MCF 10A (cell line): Measurements from ENCODE around the gene MLLT10. TPM values are rescaled to one million over a fixed set of nuclear protein-coding genes. Genes with fewer than 3 reads are reported as not detected.

Source experiments
- BruUV-seq: library from RNA; stranded (reverse); fragments of 400-500 nt; replicated peaks from 2 replicates; lab custom pipeline; 2021; lab: Mats Ljungman, UMichigan
- CTCF ChIA-PET: fragments of 300-600 bp; sonication (Branson Sonifier 250); formaldehyde crosslinking; extraction: SDS; loops from one replicate; lab custom pipeline; 2021; ENCODE audit warnings: antibody characterized with exemption, inconsistent platforms; lab: Yijun Ruan, JAX
- POLR2A ChIA-PET: fragments of 300-600, 350-650 bp; sonication (Branson Sonifier 250); formaldehyde crosslinking; extraction: SDS; loops from one replicate; lab custom pipeline; 2020; ENCODE audit warnings: antibody characterized with exemption, inconsistent platforms; lab: Yijun Ruan, JAX
- DNase-seq: peaks from one replicate; pipeline ENCODE4 v3.0.0-alpha.2; 2018; ENCODE audit not compliant: unreplicated experiment
- H3K27ac Mint-ChIP-seq: one replicate; pipeline ENCODE4 v1.8.0; 2022; ENCODE audit warnings: mild to moderate bottlenecking, low read depth, mixed read lengths; ENCODE audit not compliant: unreplicated experiment
- H3K27me3 Mint-ChIP-seq: one replicate; pipeline ENCODE4 v1.8.0; 2022; ENCODE audit warnings: mixed read lengths; ENCODE audit not compliant: insufficient read depth, unreplicated experiment
- H3K36me3 Mint-ChIP-seq: one replicate; pipeline ENCODE4 v1.8.0; 2022; ENCODE audit warnings: mild to moderate bottlenecking, moderate library complexity, mixed read lengths; ENCODE audit not compliant: insufficient read depth, unreplicated experiment
- H3K4me1 Mint-ChIP-seq: one replicate; pipeline ENCODE4 v1.8.0; 2022; ENCODE audit warnings: mixed read lengths; ENCODE audit not compliant: insufficient read depth, unreplicated experiment
- H3K4me3 Mint-ChIP-seq: one replicate; pipeline ENCODE4 v1.8.0; 2022; ENCODE audit warnings: mild to moderate bottlenecking, moderate library complexity, mixed read lengths; ENCODE audit not compliant: unreplicated experiment
- H3K9me3 Mint-ChIP-seq: one replicate; pipeline ENCODE4 v1.8.0; 2022; ENCODE audit warnings: mixed read lengths; ENCODE audit not compliant: unreplicated experiment
- CTCF ChIP-seq: fragments of 200-600 bp; IDR thresholded peaks from one replicate; pipeline ENCODE4 v1.8.0; 2022; ENCODE audit warnings: antibody characterized with exemption, mild to moderate bottlenecking; ENCODE audit not compliant: unreplicated experiment
- intact Hi-C: fragments of 100-400 bp; cut with micrococcal nuclease; formaldehyde crosslinking; loops from 2 replicates; pipeline ENCODE4 v1.14.1; 2022
- total RNA-seq: library from RNA; stranded (reverse); gene quantifications from 2 replicates; pipeline ENCODE4 v1.2.3, GENCODE V29; 2022

The MLLT10 gene
- total RNA-seq, 1 experiment from 2014 or later, result 47.5 TPM

GRCh38 chr10:21728618-21729017 lies 194.6 kb downstream of the MLLT10 start:
- no peak for TF ChIP-seq CTCF
- ChIA-PET CTCF (interaction anchor here (0.5 kb wide), 1 partner anchor 9 kb away, joined by 3 read pairs; no protein-coding TSS in a partner anchor), POLR2A (interaction anchor here (1.3 kb wide), 1 partner anchor 233 kb away, joined by 3 read pairs; no protein-coding TSS in a partner anchor)
- intact Hi-C loops, result loop anchor here (10.0 kb wide), 1 partner anchor 194 kb away; the partner anchor contains the start of gene MLLT10
- peaks cover 15% of the 10 kb centered on the region for H3K4me1 Mint-ChIP-seq
- H3K36me3 Mint-ChIP-seq, result peaks cover 54% of the 10 kb centered on the region
- DNase-seq, result no peak
- H3K27ac Mint-ChIP-seq, result no peak overlapping the region
- no peaks in the 10 kb centered on the region for H3K27me3 Mint-ChIP-seq
- H3K9me3 Mint-ChIP-seq, result no peaks in the 10 kb centered on the region
- no TSS peak for BruUV-seq
- no peak overlapping the region for H3K4me3 Mint-ChIP-seq

GRCh38 chr10:21732067-21732772 lies 198.2 kb downstream of the MLLT10 start:
- peaks cover 14% of the 10 kb centered on the region for H3K4me1 Mint-ChIP-seq
- DNase-seq, result peak; percentile 41
- no peaks in the 10 kb centered on the region for H3K9me3 Mint-ChIP-seq
- BruUV-seq, result no TSS peak
- H3K36me3 Mint-ChIP-seq, result peaks cover 67% of the 10 kb centered on the region
- no peaks in the 10 kb centered on the region for H3K27me3 Mint-ChIP-seq
- ChIA-PET POLR2A (interaction anchor here (1.2 to 3.7 kb wide), 2 partner anchors 7 to 126 kb away, joined by 3 to 15 read pairs; no protein-coding TSS in a partner anchor), CTCF (interaction anchor here (0.5 to 1.9 kb wide), 4 partner anchors 10 to 584 kb away, joined by 4 to 7 read pairs (median 5); no protein-coding TSS in a partner anchor)
- no peak overlapping the region for H3K4me3 Mint-ChIP-seq
- peak; percentile 52 for TF ChIP-seq CTCF
- intact Hi-C loops, result loop anchor here (1.0 to 5.0 kb wide), 2 partner anchors 235 to 454 kb away; no protein-coding TSS in a partner anchor
- H3K27ac Mint-ChIP-seq, result no peak overlapping the region

GRCh38 chr10:21733710-21734109 lies 199.7 kb downstream of the MLLT10 start:
- Mint-ChIP-seq H3K4me1 (peaks cover 8% of the 10 kb centered on the region), H3K27ac (no peak overlapping the region), H3K9me3 (no peaks in the 10 kb centered on the region), H3K4me3 (no peak overlapping the region), H3K36me3 (peaks cover 67% of the 10 kb centered on the region), H3K27me3 (no peaks in the 10 kb centered on the region)
- no peak for TF ChIP-seq CTCF
- intact Hi-C loops, result loop anchor here (5.0 kb wide), 1 partner anchor 236 kb away; no protein-coding TSS in a partner anchor
- CTCF ChIA-PET, result interaction anchor here (0.8 to 2.6 kb wide), 3 partner anchors 9 to 237 kb away, joined by 3 to 5 read pairs (median 3); no protein-coding TSS in a partner anchor
- BruUV-seq, result no TSS peak
- POLR2A ChIA-PET, result interaction anchor here (0.6 to 3.7 kb wide), 3 partner anchors 9 to 891 kb away, joined by 3 to 15 read pairs (median 3); no protein-coding TSS in a partner anchor
- no peak for DNase-seq

- Mint-ChIP-seq H3K4me3 (no peak overlapping the region), H3K4me1 (peaks cover 8% of the 10 kb centered on the region), H3K36me3 (peaks cover 82% of the 10 kb centered on the region), H3K27ac (no peak overlapping the region), H3K9me3 (no peaks in the 10 kb centered on the region), H3K27me3 (no peaks in the 10 kb centered on the region)
- ChIA-PET POLR2A (no interaction called here), CTCF (no interaction called here)
- no TSS peak for BruUV-seq
- intact Hi-C loops, result loop anchor here (5.0 kb wide), 1 partner anchor 1250 kb away; no protein-coding TSS in a partner anchor
- no peak for DNase-seq
- TF ChIP-seq CTCF, result no peak
Observed at GRCh38 chr10:21737106-21737505, 203.1 kb downstream of the MLLT10 start.
